Chondrocyte (in vitro differentiated cells): Measurements from ENCODE around the gene JAG1. TPM values are rescaled to one million over a fixed set of nuclear protein-coding genes. Genes with fewer than 3 reads are reported as not detected.
A peak's percentile ranks its signal among the peaks of the same experiment; 100 is the strongest.

Experiments
- DNase-seq: peaks from one replicate; pipeline ENCODE4 v3.0.0; 2021; ENCODE audit warnings: mixed read lengths, low spot score
- H3K27ac Mint-ChIP-seq: one replicate; pipeline ENCODE4 v1.8.0; 2021; ENCODE audit warnings: mild to moderate bottlenecking, moderate library complexity, mixed read lengths; ENCODE audit not compliant: unreplicated experiment
- H3K27me3 Mint-ChIP-seq: 2 replicates; pipeline ENCODE4 v1.8.0; 2021; ENCODE audit warnings: low read depth, mixed read lengths
- H3K36me3 Mint-ChIP-seq: 2 replicates; pipeline ENCODE4 v1.8.0; 2021; ENCODE audit warnings: low read depth, mixed read lengths
- H3K4me1 Mint-ChIP-seq: 2 replicates; pipeline ENCODE4 v1.8.0; 2021; ENCODE audit warnings: low read depth, mild to moderate bottlenecking, mixed read lengths
- H3K4me3 Mint-ChIP-seq: one replicate; pipeline ENCODE4 v1.8.0; 2021; ENCODE audit warnings: mild to moderate bottlenecking, moderate library complexity, mixed read lengths; ENCODE audit not compliant: unreplicated experiment
- H3K9me3 Mint-ChIP-seq: 2 replicates; pipeline ENCODE4 v1.8.0; 2021; ENCODE audit warnings: low read depth, mixed read lengths
- CTCF ChIP-seq: fragments of 200-600 bp; sonication (generic); IDR thresholded peaks from 2 replicates; pipeline ENCODE4 v1.5.0; 2021; ENCODE audit warnings: antibody characterized with exemption, mild to moderate bottlenecking, moderate library complexity
- total RNA-seq: library from RNA; stranded (reverse); gene quantifications from 3 replicates; pipeline ENCODE4 v1.2.1, GENCODE V29; 2021

Gene JAG1
- total RNA-seq, 1 donor from 2014 or later, result 510 TPM

- no peak for TF ChIP-seq CTCF
- Mint-ChIP-seq H3K9me3 (no peaks in the 10 kb centered on the region), H3K36me3 (peaks cover 78% of the 10 kb centered on the region), H3K4me3 (no peak overlapping the region), H3K27me3 (no peaks in the 10 kb centered on the region), H3K27ac (peak overlapping the region; percentile 90), H3K4me1 (peaks cover 96% of the 10 kb centered on the region)
- DNase-seq, result no peak
Observed at GRCh38 chr20:10641893-10642292, 31.9 kb downstream of the JAG1 start.

- H3K4me1 Mint-ChIP-seq, result peaks cover 97% of the 10 kb centered on the region
- H3K36me3 Mint-ChIP-seq, result peaks cover 76% of the 10 kb centered on the region
Observed at GRCh38 chr20:10641467-10641866, 32.3 kb downstream of the JAG1 start.

GRCh38 chr20:10640897-10641296 is 32.9 kb downstream of the JAG1 start:
- Mint-ChIP-seq H3K27me3 (no peaks in the 10 kb centered on the region), H3K4me3 (no peak overlapping the region), H3K36me3 (peaks cover 71% of the 10 kb centered on the region), H3K27ac (peak overlapping the region; percentile 90), H3K4me1 (peaks cover 97% of the 10 kb centered on the region), H3K9me3 (no peaks in the 10 kb centered on the region)
- DNase-seq, result no peak
- TF ChIP-seq CTCF, result no peak

More at GRCh38 chr20:10641467-10641866, 32.3 kb downstream of the JAG1 start:
- DNase-seq, result no peak
- Mint-ChIP-seq H3K4me3 (no peak overlapping the region), H3K27me3 (no peaks in the 10 kb centered on the region), H3K9me3 (no peaks in the 10 kb centered on the region), H3K27ac (peak overlapping the region; percentile 90)
- no peak for TF ChIP-seq CTCF

- H3K4me1 Mint-ChIP-seq, result peaks cover 97% of the 10 kb centered on the region
- TF ChIP-seq CTCF, result no peak
- no peak for DNase-seq
- H3K27me3 Mint-ChIP-seq, result no peaks in the 10 kb centered on the region
- H3K36me3 Mint-ChIP-seq, result peaks cover 62% of the 10 kb centered on the region
- peak overlapping the region; percentile 90 for H3K27ac Mint-ChIP-seq
- peak overlapping the region; percentile 29 for H3K4me3 Mint-ChIP-seq
- no peaks in the 10 kb centered on the region for H3K9me3 Mint-ChIP-seq
Observed at GRCh38 chr20:10639737-10640556, 33.9 kb downstream of the JAG1 start.

GRCh38 chr20:10639077-10639736 is 34.6 kb downstream of the JAG1 start:
- Mint-ChIP-seq H3K27me3 (no peaks in the 10 kb centered on the region), H3K4me1 (peaks cover 97% of the 10 kb centered on the region), H3K27ac (peak overlapping the region; percentile 90), H3K4me3 (peak overlapping the region; percentile 29), H3K36me3 (peaks cover 56% of the 10 kb centered on the region), H3K9me3 (no peaks in the 10 kb centered on the region)
- no peak for DNase-seq
- no peak for TF ChIP-seq CTCF
